ENCODE data around the gene KLF11.
"Not testable (repeated sequence)": the region's sequence is repeated elsewhere in the genome, so short reads cannot be mapped to it uniquely, and the experiment has no call there.

KLF11 gene

GRCh38 chr2:10027660-10028330 is 15.6 kb upstream of the KLF11 start:
- no peak for DNase-seq

- no peak for DNase-seq
Observed at GRCh38 chr2:10028407-10028987, 14.9 kb upstream of the KLF11 start.

GRCh38 chr2:10028988-10029874 is 14.1 kb upstream of the KLF11 start:
- DNase-seq: peak; percentile 84

- no peak for DNase-seq
Observed at GRCh38 chr2:10029875-10030223, 13.5 kb upstream of the KLF11 start.

GRCh38 chr2:10030311-10030736 is 13.0 kb upstream of the KLF11 start:
- DNase-seq: no peak

GRCh38 chr2:10030798-10031197 is 12.6 kb upstream of the KLF11 start:
- not testable (repeated sequence) for DNase-seq

GRCh38 chr2:10031886-10032745 is 11.2 kb upstream of the KLF11 start:
- DNase-seq: no peak

- no peak for DNase-seq
Observed at GRCh38 chr2:10032746-10033105, 10.6 kb upstream of the KLF11 start.

GRCh38 chr2:10033251-10034006 is 9.9 kb upstream of the KLF11 start:
- no peak for DNase-seq

- DNase-seq: no peak
Observed at GRCh38 chr2:10034333-10035052, 8.9 kb upstream of the KLF11 start.

GRCh38 chr2:10035053-10035422 is 8.3 kb upstream of the KLF11 start:
- DNase-seq: no peak

- no peak for DNase-seq
Observed at GRCh38 chr2:10035633-10036032, 7.7 kb upstream of the KLF11 start.

GRCh38 chr2:10036095-10036884 is 7.1 kb upstream of the KLF11 start:
- peak; percentile 77 for DNase-seq

GRCh38 chr2:10038123-10038522 is 5.2 kb upstream of the KLF11 start:
- DNase-seq: no peak

- no peak for DNase-seq
Observed at GRCh38 chr2:10038716-10039115, 4.6 kb upstream of the KLF11 start.

- DNase-seq: no peak
Observed at GRCh38 chr2:10039658-10040410, 3.5 kb upstream of the KLF11 start.

GRCh38 chr2:10041711-10042110 is 1.6 kb upstream of the KLF11 start:
- DNase-seq: no peak

GRCh38 chr2:10042301-10043161 is 819 bp upstream of the KLF11 start:
- peak; percentile 57 for DNase-seq
